Activated CD8-positive, alpha-beta memory T cell treated with anti-CD3 and anti-CD28 coated beads, Interleukin-2, amount 50 U/mL, for 24 hours (primary cell): ENCODE data around the gene CCDC57.

Source experiments
- DNase-seq: peaks from one replicate; pipeline ENCODE4 v3.0.0-alpha.2; 2020; ENCODE audit errors: extremely low read depth

The CCDC57 gene

GRCh38 chr17:82236142-82236971, 23.7 kb upstream of the CCDC57 start:
- DNase-seq: no peak

DNA sequence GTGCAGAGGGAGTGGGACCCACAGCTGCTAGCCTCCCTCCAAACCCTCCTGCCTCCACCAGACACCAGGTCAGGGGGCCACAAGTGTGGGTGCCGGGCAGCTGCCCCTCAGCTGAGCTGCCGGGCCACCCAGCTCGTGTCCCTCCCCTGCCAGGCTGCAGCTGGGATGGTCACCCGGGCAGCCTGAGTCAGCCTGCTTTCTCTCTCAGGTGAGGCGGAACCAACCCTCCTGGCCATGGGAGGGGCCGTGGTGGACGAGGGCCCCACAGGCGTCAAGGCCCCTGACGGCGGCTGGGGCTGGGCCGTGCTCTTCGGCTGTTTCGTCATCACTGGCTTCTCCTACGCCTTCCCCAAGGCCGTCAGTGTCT, 23.1 kb upstream of the CCDC57 start:
- DNase-seq: no peak

GRCh38 chr17:82235056-82235774, 22.6 kb upstream of the CCDC57 start:
- no peak for DNase-seq

GRCh38 chr17:82234211-82235055, 21.8 kb upstream of the CCDC57 start:
- DNase-seq: no peak

GRCh38 chr17:82232876-82233785, 20.5 kb upstream of the CCDC57 start:
- DNase-seq: no peak

DNA sequence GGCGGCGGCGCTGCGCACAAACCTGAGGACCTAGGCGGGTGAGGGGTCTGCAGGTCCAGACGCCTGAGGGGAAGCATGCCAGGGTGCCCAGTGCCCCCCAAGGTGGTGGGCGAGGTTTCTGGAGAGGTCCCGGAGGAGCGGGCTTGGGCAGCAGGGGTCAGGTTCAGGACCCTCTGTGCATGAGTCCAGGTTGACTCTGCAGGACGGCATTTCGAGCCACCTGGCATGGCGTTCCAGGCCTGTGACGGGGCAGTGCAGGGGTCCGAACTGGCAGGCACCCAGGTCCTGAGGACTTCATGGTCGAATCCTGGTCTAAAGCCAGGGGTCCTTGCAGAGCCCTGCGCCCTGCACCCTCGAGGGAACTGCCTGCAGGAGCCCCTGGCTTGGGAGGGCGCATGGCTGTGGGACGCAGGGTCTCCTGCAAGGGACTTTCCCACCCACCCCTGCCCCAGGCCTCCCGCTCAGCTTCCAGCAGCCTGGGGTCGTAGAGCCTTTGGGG, 19.7 kb upstream of the CCDC57 start:
- no peak for DNase-seq

DNA sequence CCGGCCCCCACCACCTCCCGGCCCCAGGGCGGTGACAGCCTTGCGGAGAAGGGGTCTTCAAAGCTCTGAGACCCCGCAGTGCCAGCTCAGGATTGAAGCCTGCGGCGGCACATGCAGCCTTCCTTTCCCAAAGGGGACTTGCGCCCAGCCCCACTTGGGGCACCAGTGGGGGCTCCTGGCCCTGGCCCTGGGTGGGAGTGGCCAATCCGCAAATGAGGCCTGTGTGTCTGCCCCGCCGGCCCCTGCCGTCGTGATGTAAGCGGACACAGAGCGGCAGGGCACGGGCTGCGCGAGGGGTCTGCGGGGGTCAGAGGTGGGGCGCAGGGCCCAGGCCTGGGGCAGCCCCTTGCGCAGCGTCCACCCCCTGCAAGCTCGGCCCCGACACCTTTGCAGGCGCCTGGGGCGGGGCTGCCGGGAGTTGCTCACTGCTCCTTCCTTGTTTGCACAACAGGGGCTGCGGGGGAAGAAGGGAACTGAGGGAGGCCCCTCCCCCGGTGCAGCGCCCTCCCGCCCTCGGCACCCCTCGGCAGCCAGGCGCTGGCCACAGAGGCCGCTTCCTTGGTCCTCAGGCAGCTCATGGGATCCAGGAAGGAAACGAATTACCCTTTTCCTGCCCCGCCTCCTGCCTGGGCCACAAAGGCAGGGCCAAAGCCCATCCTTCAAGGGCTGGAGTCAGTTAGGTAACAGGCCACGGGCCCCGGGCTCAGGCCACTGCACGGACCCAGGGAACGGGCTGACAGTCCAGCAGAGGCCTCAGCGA, 19.1 kb upstream of the CCDC57 start:
- DNase-seq: no peak

- no peak for DNase-seq
Observed at GRCh38 chr17:82231312-82231561, 18.6 kb upstream of the CCDC57 start.

DNA sequence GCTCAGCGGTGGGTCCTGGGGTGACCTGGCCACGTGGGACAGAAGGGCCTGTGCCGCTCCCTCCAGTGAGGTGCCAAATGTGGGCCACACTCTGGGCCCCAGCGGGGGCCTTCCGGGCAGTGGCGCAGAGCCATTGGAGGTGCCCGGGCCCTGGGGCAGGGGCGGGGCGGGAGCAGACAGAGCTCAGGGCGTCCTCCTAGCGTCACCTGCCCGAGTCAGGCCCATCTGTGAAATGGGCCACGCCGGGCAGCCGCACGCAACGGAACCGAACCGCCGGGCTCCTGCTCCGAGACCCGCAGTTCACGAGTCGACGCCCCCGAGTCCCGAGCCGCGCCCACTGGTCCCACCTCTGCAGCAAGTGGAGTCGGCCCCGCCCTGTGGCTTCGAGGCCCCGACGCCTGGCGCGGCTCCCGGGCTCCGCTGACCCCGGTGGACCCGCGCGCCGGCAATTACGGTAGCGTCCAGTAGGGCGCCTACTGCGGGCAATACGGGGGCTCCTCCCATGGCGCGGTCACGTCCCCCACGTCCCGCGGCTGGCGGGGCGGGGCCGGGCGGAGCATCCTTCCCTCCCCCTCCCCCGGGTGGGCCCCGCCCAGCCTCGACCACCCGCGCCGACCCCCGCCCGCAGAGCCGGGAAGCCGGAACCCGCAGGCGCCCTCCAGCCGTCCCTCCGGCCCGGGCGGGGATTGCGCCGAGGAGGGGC, 18.1 kb upstream of the CCDC57 start:
- no peak for DNase-seq

DNA sequence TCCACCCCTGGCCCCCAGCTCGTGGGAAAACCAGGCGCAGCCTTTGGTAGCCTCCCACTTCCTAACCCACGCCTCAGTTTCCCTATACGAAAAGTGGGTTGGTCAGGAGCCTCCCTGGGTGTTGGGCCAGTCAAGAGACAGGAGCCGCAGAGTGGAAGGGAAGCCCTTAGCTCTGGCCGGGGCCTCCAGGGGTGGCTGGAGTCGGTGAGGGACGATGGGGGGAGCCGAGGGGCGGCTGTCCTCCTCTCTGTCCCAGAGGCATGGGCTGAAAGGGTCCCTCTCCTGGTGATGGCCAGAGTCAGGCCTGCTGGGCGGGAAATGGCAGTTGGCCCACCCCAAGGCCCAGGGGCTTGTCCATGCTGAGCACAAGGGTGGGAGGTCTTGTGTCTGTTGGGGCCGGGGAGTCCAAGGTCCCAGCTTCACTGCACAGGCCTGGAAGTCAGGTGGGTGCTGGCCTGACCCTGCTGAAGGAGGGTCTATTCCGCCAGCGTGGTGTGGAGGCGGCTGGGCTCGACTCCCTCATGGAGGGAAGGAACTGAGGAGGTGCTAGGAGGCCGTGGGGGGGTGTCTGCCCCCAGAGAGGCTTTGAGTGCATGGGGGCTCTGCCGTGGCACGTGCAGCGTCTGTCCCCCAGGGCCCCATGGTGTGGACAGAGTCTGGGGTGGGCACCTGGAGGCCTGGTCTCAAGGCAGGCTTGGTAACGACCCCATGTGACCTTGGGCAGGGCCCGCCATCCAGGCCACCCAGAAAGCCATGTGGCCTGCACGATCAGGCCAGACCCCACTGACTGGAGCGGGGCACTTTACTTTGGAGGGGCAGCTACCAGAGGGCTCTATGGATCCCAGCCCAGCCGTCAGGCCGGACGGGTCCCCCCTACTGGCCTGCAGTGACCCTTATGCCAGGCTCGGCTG, 17.3 kb upstream of the CCDC57 start:
- no peak for DNase-seq

DNA sequence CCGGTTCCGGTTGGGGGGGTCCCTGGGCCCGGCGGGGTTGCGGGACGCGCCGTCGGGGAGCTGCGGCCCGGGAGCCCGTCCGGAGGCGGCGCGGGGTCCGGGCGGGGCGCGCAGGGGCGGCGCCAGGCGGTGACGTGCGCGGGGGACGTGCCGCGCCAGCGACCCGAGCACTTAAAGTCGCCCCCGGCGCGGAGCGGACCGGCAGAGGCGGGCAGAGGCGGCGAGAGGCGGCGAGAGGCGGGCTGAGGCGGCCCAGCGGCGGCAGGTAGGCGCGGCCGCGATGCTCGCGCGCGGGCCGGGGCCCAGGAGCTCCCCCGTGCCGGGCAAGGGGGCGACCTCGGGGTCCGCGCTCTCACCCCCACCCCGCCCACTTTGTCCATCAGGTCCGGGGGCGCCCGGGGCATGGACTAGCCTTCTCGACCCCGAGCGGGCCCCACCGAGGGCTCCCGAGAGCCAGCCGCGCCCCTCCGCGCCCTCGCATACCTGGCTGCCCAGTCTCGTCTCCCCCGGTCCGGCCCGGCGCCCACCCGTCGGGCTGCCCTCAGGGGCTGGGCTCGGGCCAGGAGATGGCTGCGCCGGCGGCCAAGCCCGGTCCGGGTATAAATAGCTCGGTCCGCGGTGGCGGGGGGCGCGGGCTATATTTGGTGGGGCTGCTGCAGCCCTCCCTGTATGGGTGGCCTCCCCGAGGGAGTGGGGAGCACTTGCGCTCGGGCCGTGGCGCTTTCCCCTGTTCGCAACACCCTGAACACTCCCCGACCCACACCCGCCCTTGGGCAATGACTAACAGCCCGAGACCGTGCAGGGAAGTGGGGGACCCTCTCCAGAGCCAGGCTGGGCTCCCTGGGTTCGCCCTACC, 16.4 kb upstream of the CCDC57 start, which contains the start of gene SLC16A3:
Gene SLC16A3, plus strand, starts transcription at position 201 of the 856 bp plus-strand sequence. CDS start 6,967 bp downstream, outside the sequence.
- no peak for DNase-seq

- no peak for DNase-seq
Observed at GRCh38 chr17:82228278-82228841, 15.7 kb upstream of the CCDC57 start.

DNA sequence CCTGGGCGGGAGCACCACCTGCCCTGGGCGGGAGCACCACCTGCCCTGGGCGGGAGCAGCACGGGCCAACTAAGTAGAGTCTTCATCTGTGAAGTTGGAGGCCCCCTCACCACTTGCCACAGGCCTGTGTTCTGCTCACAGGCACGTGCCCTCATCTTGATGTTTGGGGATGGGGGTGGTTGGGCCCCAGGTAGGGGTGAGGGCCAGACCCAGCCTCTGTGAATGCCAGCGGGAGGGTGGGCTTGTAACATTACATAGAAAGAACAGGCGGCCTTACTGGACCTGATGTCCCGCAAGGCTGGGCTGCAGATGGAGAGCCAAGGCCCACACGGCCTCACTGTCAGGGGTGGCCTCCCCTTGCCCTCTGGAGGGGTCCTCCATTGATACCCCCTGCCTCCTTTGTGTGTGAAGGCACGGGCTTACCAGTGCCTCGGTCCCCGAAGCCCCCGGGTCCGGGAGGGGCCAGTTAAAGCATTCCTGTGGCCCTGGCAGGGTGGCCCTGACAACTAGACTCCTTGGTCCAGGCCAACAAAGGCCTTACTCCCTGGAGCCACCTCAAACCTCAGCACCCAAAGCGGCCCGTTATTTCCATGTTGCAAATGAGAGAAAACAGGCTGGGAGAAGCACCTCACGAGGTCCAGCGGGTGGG, 15.1 kb upstream of the CCDC57 start:
- DNase-seq: no peak

- no peak for DNase-seq
Observed at GRCh38 chr17:82226809-82227628, 14.4 kb upstream of the CCDC57 start.

- no peak for DNase-seq
Observed at GRCh38 chr17:82226146-82226808, 13.6 kb upstream of the CCDC57 start.
